Measurements from ENCODE around the gene KAZN. TPM values are rescaled to one million over a fixed set of nuclear protein-coding genes. Genes with fewer than 3 reads are reported as not detected.

The KAZN gene
- total and polyA plus RNA-seq, 2 of the 8 experiments (the other 6 are each of a cell fraction or from before 2014, with no cell fraction given) = 3.7 to 11.8 TPM

DNA sequence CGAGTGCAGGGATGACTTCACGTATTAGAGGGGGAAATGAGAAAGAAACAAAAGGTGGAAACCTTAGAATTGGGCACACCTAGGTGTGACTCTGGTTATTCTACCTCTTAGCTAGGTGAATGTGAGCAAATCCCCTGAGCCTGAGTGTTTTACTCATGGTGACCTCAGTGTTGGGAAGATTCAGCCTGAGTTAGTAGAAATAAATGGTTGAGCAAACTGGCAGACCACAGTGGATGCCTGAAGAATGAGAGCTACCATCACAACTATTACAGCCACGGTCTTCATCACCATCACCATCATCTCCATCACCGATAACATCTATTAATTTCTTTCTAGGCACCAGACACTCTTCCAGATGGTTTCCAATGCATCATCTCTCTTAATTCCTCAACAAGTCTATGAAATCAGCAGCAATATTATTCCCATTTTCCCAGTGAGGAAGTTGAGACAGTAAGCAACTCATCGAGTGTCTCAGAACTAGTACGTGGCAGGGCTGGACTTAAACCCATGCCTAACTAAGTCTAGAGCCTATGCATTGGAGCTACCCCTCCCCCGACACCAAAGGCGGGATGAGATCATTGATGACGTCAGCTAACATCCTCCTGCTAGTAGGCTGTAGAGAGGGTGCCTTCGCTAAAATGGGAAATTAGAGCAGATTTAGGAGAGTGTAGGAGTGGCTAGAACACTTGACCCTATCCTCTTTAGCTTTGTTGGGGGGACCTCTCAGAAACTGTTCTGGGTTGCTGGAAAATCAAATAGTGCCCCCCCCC is 7.9 kb upstream of the KAZN start:
- Histone ChIP-seq H2AFZ (ENCODE audit: low read length) (no peak overlapping the region), H2BK20ac (ENCODE audit: low read length) (no peak overlapping the region), H3K36me3 (ENCODE audit: control insufficient read depth in 2 of 4, insufficient read depth in 4 of 4, low read length in 3 of 4) (no peaks in the 10 kb centered on the region), H3K23ac (ENCODE audit: insufficient read length) (no peak overlapping the region), H3K14ac (ENCODE audit: insufficient read length) (no peak overlapping the region), H4K20me1 (replicated peaks in 1 of 2; ENCODE audit: control insufficient read depth in 1 of 2, insufficient read depth in 2 of 2, low read length in 2 of 2) (no peaks in the 10 kb centered on the region), H3K18ac (ENCODE audit: extremely low read depth, low read length) (no peak overlapping the region), H4K5ac (ENCODE audit: insufficient read length, low read depth, low read length) (no peak overlapping the region), H3K79me2 (ENCODE audit: control insufficient read depth in 1 of 2, insufficient read depth in 2 of 2, low read length in 2 of 2) (no peaks in the 10 kb centered on the region), H4K91ac (replicated peaks; ENCODE audit: insufficient read length, low read length) (no peak overlapping the region), H3K9me3 (ENCODE audit: insufficient read depth in 2 of 2, low read depth in 1 of 2, low read length in 1 of 2) (no peaks in the 10 kb centered on the region), H4K8ac (ENCODE audit: extremely low read depth, insufficient read depth, low read length) (no peak overlapping the region), H3K27ac (ENCODE audit: low read depth, low read length) (no peak overlapping the region), H3K4ac (replicated peaks; ENCODE audit: insufficient read length, low read depth, low read length) (no peak overlapping the region), H3K56ac (replicated peaks; ENCODE audit: insufficient read length, low read depth, low read length) (no peak overlapping the region), H2BK15ac (ENCODE audit: low read length) (no peak overlapping the region), H2BK5ac (ENCODE audit: low read depth, low read length) (no peak overlapping the region), H2BK120ac (replicated peaks; ENCODE audit: low read depth, low read length) (no peak overlapping the region), H3K9ac (replicated peaks in 1 of 4; ENCODE audit: extremely low read depth in 1 of 4, low read depth in 3 of 4, low read length in 3 of 4) (no peak overlapping the region), H3K4me1 (replicated peaks in 1 of 4; ENCODE audit: control insufficient read depth in 3 of 4, insufficient read depth in 4 of 4, low read length in 3 of 4) (peaks cover 8 to 32% (median 22%) of the 10 kb centered on the region in 4 experiments), H3K4me2 (ENCODE audit: insufficient read depth in 1 of 2, low read depth in 2 of 2, low read length in 2 of 2) (no peak overlapping the region), H3K79me1 (ENCODE audit: low read depth, low read length) (no peaks in the 10 kb centered on the region), H3K23me2 (ENCODE audit: low read depth, low read length) (no peaks in the 10 kb centered on the region), H3K4me3 (ENCODE audit: extremely low read depth in 1 of 4, insufficient read depth in 2 of 4, low read depth in 3 of 4, low read length in 4 of 4) (no peak overlapping the region), H3K27me3 (replicated peaks in 1 of 4; ENCODE audit: control insufficient read depth in 3 of 4, extremely low read depth in 1 of 4, insufficient read depth in 3 of 4, low read length in 3 of 4) (peaks cover 8 to 18% (median 14%) of the 10 kb centered on the region in 4 experiments; a peak in 6 of 7 replicates), H2BK12ac (ENCODE audit: low read depth, low read length) (no peak overlapping the region), H2AK5ac (ENCODE audit: low read depth, low read length) (no peak overlapping the region; the same call in 1 of the 2 replicates)
- TF ChIP-seq KDM1A (IDR thresholded peaks at IDR 0.05; ENCODE audit: borderline replicate concordance, low read length) (no peak), BACH1 (IDR thresholded peaks at IDR 0.05; ENCODE audit: low read length) (no peak), JUN (IDR thresholded peaks at IDR 0.05; ENCODE audit: low read depth, low read length) (peak; percentile 84), JUND (IDR thresholded peaks at IDR 0.05; ENCODE audit: low read length) (peak; percentile 93), CREB1 (IDR thresholded peaks at IDR 0.05) (peak; percentile 86)
- TF ChIP-seq, protein P1, sequence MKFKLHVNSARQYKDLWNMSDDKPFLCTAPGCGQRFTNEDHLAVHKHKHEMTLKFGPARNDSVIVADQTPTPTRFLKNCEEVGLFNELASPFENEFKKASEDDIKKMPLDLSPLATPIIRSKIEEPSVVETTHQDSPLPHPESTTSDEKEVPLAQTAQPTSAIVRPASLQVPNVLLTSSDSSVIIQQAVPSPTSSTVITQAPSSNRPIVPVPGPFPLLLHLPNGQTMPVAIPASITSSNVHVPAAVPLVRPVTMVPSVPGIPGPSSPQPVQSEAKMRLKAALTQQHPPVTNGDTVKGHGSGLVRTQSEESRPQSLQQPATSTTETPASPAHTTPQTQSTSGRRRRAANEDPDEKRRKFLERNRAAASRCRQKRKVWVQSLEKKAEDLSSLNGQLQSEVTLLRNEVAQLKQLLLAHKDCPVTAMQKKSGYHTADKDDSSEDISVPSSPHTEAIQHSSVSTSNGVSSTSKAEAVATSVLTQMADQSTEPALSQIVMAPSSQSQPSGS (IDR thresholded peaks at IDR 0.05; ENCODE audit: low read length) = peak; percentile 95
- DNase-seq (ENCODE audit: low read depth in 1 of 2, low spot score in 2 of 2) (no peak), FAIRE-seq (peak; percentile 80)
- ChIA-PET CTCF (ENCODE audit: partially characterized antibody) (interaction anchor here (0.6 to 1.3 kb wide), 5 partner anchors 19 to 542 kb away, joined by 3 to 4 read pairs (median 3); no protein-coding TSS in a partner anchor), POLR2A (ENCODE audit: partially characterized antibody) (no interaction called here)
- 83% methylated on average over 10 of the region's 10 CpGs; no CpG with 5 or more reads in 1 of the 2 experiments for WGBS, 2 experiments (ENCODE audit: extremely low coverage in 1 of 2, insufficient coverage in 1 of 2, insufficient read length in 1 of 2, insufficient replicate concordance in 2 of 2, low coverage in 1 of 2, low lambda C conversion rate in 2 of 2, missing lambda C conversion rate in 1 of 2)
